ENCODE data around the gene SBNO2. TPM values are rescaled to one million over a fixed set of nuclear protein-coding genes. Genes with fewer than 3 reads are reported as not detected.
"Not testable (repeated sequence)": the region's sequence is repeated elsewhere in the genome, so short reads cannot be mapped to it uniquely, and the experiment has no call there.

SBNO2 gene
- total and polyA plus RNA-seq, 2 donors (not counting 3 experiments of a cell fraction or from before 2014, with no cell fraction given) = 31.4 to 65.7 TPM

DNA sequence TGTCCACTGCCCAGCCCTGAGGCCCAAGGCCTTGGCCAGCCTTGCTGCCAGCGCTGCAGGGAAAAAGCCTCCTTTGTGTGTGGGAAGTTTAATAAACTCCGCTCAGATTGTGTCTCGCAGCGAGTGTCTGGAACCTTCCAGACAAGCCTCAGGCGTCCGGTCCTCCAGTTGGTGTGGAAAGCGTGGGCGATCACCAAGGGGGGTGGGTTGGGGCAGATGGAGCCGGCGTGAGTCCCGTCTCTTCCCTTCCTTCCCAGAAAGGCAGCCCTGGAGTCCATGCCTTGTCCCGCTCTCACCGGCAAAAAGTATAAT lies 36.1 kb upstream of the SBNO2 start:
- CTCF ChIA-PET = no interaction called here
- Histone ChIP-seq H3K9me3 (replicated peaks; ENCODE audit: control insufficient read depth, insufficient read depth, low read length) (no peaks in the 10 kb centered on the region), H3K36me3 (ENCODE audit: control insufficient read depth in 2 of 2, extremely low read depth in 1 of 2, insufficient read depth in 2 of 2, low read length in 2 of 2) (peaks cover 0 to 4% of the 10 kb centered on the region in 2 experiments), H3K27ac (ENCODE audit: insufficient read depth, low read depth, low read length) (no peak overlapping the region), H2AFZ (ENCODE audit: low read depth, low read length) (no peak overlapping the region), H4K20me1 (replicated peaks; ENCODE audit: control insufficient read depth, extremely low read depth, insufficient read depth, low read length) (no peaks in the 10 kb centered on the region), H3K9ac (replicated peaks; ENCODE audit: extremely low read depth, insufficient read depth, low read length) (no peak overlapping the region), H3K27me3 (ENCODE audit: control insufficient read depth in 2 of 2, insufficient read depth in 2 of 2, low read length in 2 of 2) (no peaks in the 10 kb centered on the region), H3K4me2 (ENCODE audit: insufficient read depth, low read length) (no peak overlapping the region), H3K9me1 (replicated peaks; ENCODE audit: control insufficient read depth, extremely low read depth, insufficient read depth, low read length) (no peaks in the 10 kb centered on the region), H3K79me2 (ENCODE audit: control insufficient read depth, insufficient read depth, low read length) (peaks cover 78% of the 10 kb centered on the region), H3K4me1 (ENCODE audit: control insufficient read depth, extremely low read depth, insufficient read depth, low read length) (peaks cover 33% of the 10 kb centered on the region), H3K4me3 (replicated peaks in 1 of 3; ENCODE audit: insufficient read depth in 1 of 3, low read depth in 1 of 3, low read length in 3 of 3) (no peak overlapping the region)
- TF ChIP-seq POLR2A (IDR thresholded peaks at IDR 0.05; ENCODE audit: low read depth, low read length) (no peak), GATA2 (IDR thresholded peaks at IDR 0.05; ENCODE audit: insufficient read depth, insufficient read length, low read depth, low read length) (no peak), EZH2 (IDR thresholded peaks at IDR 0.05; ENCODE audit: borderline replicate concordance, low read depth, low read length, severe bottlenecking) (no peak), FOS (IDR thresholded peaks at IDR 0.05; ENCODE audit: borderline replicate concordance, insufficient read depth, low read length) (no peak), MYC (IDR thresholded peaks at IDR 0.05; ENCODE audit: low read depth, low read length) (no peak), JUN (IDR thresholded peaks at IDR 0.05; ENCODE audit: borderline replicate concordance, insufficient read depth, insufficient read length, low read depth) (no peak), POLR2AphosphoS5 (IDR thresholded peaks at IDR 0.05; ENCODE audit: insufficient read depth, low read depth, low read length) (no peak), MAX (IDR thresholded peaks at IDR 0.05; ENCODE audit: insufficient read depth, insufficient read length) (no peak)
- TF ChIP-seq, protein P1, sequence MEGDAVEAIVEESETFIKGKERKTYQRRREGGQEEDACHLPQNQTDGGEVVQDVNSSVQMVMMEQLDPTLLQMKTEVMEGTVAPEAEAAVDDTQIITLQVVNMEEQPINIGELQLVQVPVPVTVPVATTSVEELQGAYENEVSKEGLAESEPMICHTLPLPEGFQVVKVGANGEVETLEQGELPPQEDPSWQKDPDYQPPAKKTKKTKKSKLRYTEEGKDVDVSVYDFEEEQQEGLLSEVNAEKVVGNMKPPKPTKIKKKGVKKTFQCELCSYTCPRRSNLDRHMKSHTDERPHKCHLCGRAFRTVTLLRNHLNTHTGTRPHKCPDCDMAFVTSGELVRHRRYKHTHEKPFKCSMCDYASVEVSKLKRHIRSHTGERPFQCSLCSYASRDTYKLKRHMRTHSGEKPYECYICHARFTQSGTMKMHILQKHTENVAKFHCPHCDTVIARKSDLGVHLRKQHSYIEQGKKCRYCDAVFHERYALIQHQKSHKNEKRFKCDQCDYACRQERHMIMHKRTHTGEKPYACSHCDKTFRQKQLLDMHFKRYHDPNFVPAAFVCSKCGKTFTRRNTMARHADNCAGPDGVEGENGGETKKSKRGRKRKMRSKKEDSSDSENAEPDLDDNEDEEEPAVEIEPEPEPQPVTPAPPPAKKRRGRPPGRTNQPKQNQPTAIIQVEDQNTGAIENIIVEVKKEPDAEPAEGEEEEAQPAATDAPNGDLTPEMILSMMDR (IDR thresholded peaks at IDR 0.05; ENCODE audit: extremely low read depth in 1 of 2, insufficient read depth in 1 of 2, low read depth in 1 of 2, low read length in 2 of 2) = no peak
- POLR2A ChIA-PET = no interaction called here
- dilution Hi-C loops (cut with MboI; ENCODE audit: extremely low pct_ligation_motif_present, low sequenced_read_pairs) = no loop called here
- BruUV-seq (replicated peaks) = no TSS peak
- intact Hi-C loops (cut with micrococcal nuclease) = no loop called here
- DNase-seq (ENCODE audit: low read depth, low spot score) = no peak
- FAIRE-seq = no peak

- Histone ChIP-seq H3K79me2 (ENCODE audit: control insufficient read depth, insufficient read depth, low read length) (peaks cover 66% of the 10 kb centered on the region), H3K4me1 (ENCODE audit: control insufficient read depth, extremely low read depth, insufficient read depth, low read length) (peaks cover 22% of the 10 kb centered on the region)
- H3K9me1 ChIP-seq (replicated peaks; ENCODE audit: control insufficient read depth, extremely low read depth, insufficient read depth, low read length); H3K27ac ChIP-seq (ENCODE audit: insufficient read depth, low read depth, low read length); BruUV-seq (replicated peaks); H2AFZ ChIP-seq (ENCODE audit: low read depth, low read length); H3K4me2 ChIP-seq (ENCODE audit: insufficient read depth, low read length); dilution Hi-C loops (cut with MboI; ENCODE audit: extremely low pct_ligation_motif_present, low sequenced_read_pairs); DNase-seq (ENCODE audit: low read depth, low spot score); POLR2A ChIA-PET; H3K27me3 ChIP-seq (ENCODE audit: control insufficient read depth in 2 of 2, insufficient read depth in 2 of 2, low read length in 2 of 2); CTCF ChIA-PET; H3K36me3 ChIP-seq (ENCODE audit: control insufficient read depth in 2 of 2, extremely low read depth in 1 of 2, insufficient read depth in 2 of 2, low read length in 2 of 2); intact Hi-C loops (cut with micrococcal nuclease); FAIRE-seq; H3K9ac ChIP-seq (replicated peaks; ENCODE audit: extremely low read depth, insufficient read depth, low read length); H4K20me1 ChIP-seq (replicated peaks; ENCODE audit: control insufficient read depth, extremely low read depth, insufficient read depth, low read length); H3K9me3 ChIP-seq (replicated peaks; ENCODE audit: control insufficient read depth, insufficient read depth, low read length); H3K4me3 ChIP-seq (replicated peaks in 1 of 3; ENCODE audit: insufficient read depth in 1 of 3, low read depth in 1 of 3, low read length in 3 of 3): not testable (repeated sequence)
Measured at GRCh38 chr19:1208830-1209229, 34.8 kb upstream of the SBNO2 start.

Measured in endothelial cell of umbilical vein (primary cell).